H1 (cell line): Measurements from ENCODE around the gene SLC22A23. TPM values are rescaled to one million over a fixed set of nuclear protein-coding genes. Genes with fewer than 3 reads are reported as not detected.

Experiments used
- CTCF ChIA-PET: fragments of 300-600 bp; sonication (Branson Sonifier 250); formaldehyde crosslinking; loops from one replicate; lab custom pipeline; 2021; ENCODE audit not compliant: partially characterized antibody; lab: Charles Lee
- POLR2A ChIA-PET: fragments of 300-600 bp; sonication (Branson Sonifier 250); formaldehyde crosslinking; loops from one replicate; lab custom pipeline; 2021; ENCODE audit warnings: inconsistent platforms; ENCODE audit not compliant: partially characterized antibody; lab: Charles Lee
- DNase-seq, 2 experiments: peaks; one replicate each; pipeline versions ENCODE4 v3.0.0 to v3.0.0-alpha.2; 2010 to 2022; ENCODE audit warnings: low spot score in 2 of 2, low read depth in 1 of 2, mixed read lengths in 1 of 2
- FAIRE-seq: peaks from 2 replicates; lab custom pipeline; 2011; peaks lifted over from hg19 to GRCh38; lab: Jason Lieb, UNC
- H2AFZ ChIP-seq: 2 replicates; pipeline ENCODE4 v1.8.1; 2012; ENCODE audit warnings: low read length, inconsistent platforms
- H2AK5ac ChIP-seq: 2 replicates; pipeline ENCODE4 v1.6.1; 2013; ENCODE audit warnings: low read depth, low read length
- H2BK120ac ChIP-seq: replicated peaks from 2 replicates; pipeline ENCODE3; 2013; ENCODE audit warnings: low read depth, low read length, inconsistent platforms
- H2BK12ac ChIP-seq: 2 replicates; pipeline ENCODE4 v1.6.1; 2013; ENCODE audit warnings: low read depth, low read length
- H2BK15ac ChIP-seq: 2 replicates; pipeline ENCODE4 v1.6.1; 2013; ENCODE audit warnings: low read length
- H2BK20ac ChIP-seq: 2 replicates; pipeline ENCODE4 v1.6.1; 2013; ENCODE audit warnings: low read length
- H2BK5ac ChIP-seq: 2 replicates; pipeline ENCODE4 v1.6.1; 2013; ENCODE audit warnings: low read depth, low read length
- H3K14ac ChIP-seq: 2 replicates; pipeline ENCODE4 v1.6.1; 2013; ENCODE audit warnings: inconsistent platforms; ENCODE audit not compliant: insufficient read length
- H3K18ac ChIP-seq: 2 replicates; pipeline ENCODE4 v1.6.1; 2013; ENCODE audit warnings: low read length; ENCODE audit errors: extremely low read depth
- H3K23ac ChIP-seq: 2 replicates; pipeline ENCODE4 v1.6.1; 2013; ENCODE audit warnings: inconsistent platforms; ENCODE audit not compliant: insufficient read length
- H3K23me2 ChIP-seq: 2 replicates; pipeline ENCODE4 v1.6.1; 2013; ENCODE audit warnings: low read depth, low read length
- H3K27ac ChIP-seq: 2 replicates; pipeline ENCODE4 v1.6.1; 2011; ENCODE audit warnings: low read depth, low read length, inconsistent platforms
- H3K27me3 ChIP-seq, 4 experiments: replicated peaks in 1 of 4; 1 replicate in 1 of 4; 2 replicates in 3 of 4; pipeline versions ENCODE4 v1.6.1 to v1.8.1; 2011 to 2013; ENCODE audit warnings: low read length in 3 of 4, mild to moderate bottlenecking in 3 of 4, inconsistent platforms in 2 of 4, mixed read lengths in 2 of 4, moderate library complexity in 1 of 4; ENCODE audit not compliant: control insufficient read depth in 3 of 4, insufficient read depth in 3 of 4; ENCODE audit errors: extremely low read depth in 1 of 4
- H3K36me3 ChIP-seq, 4 experiments: 2 replicates each; pipeline versions ENCODE4 v1.6.1 to v1.8.1; 2011 to 2013; ENCODE audit warnings: mild to moderate bottlenecking in 4 of 4, low read length in 3 of 4, moderate library complexity in 2 of 4, control low read depth in 1 of 4, inconsistent platforms in 1 of 4; ENCODE audit not compliant: insufficient read depth in 4 of 4, control insufficient read depth in 2 of 4
- H3K4ac ChIP-seq: replicated peaks from 2 replicates; pipeline ENCODE3; 2013; ENCODE audit warnings: low read length, low read depth, mixed read lengths, inconsistent platforms; ENCODE audit not compliant: insufficient read length
- H3K4me1 ChIP-seq, 4 experiments: replicated peaks in 1 of 4; 1 replicate in 1 of 4; 2 replicates in 3 of 4; pipeline versions ENCODE4 v1.6.1 to v1.8.1; 2011 to 2013; ENCODE audit warnings: low read length in 3 of 4, inconsistent platforms in 2 of 4, mixed read lengths in 1 of 4; ENCODE audit not compliant: insufficient read depth in 4 of 4, control insufficient read depth in 3 of 4
- H3K4me2 ChIP-seq, 2 experiments: 2 replicates each; pipeline versions ENCODE4 v1.6.1 to v1.8.1; 2011 to 2013; ENCODE audit warnings: low read depth in 2 of 2, low read length in 2 of 2, control low read depth in 1 of 2, inconsistent platforms in 1 of 2, mild to moderate bottlenecking in 1 of 2; ENCODE audit not compliant: insufficient read depth in 1 of 2
- H3K4me3 ChIP-seq, 4 experiments: fragments of 200-600, 300-600 bp in 1 of 4; sonication (generic), shearing (Covaris generic), sonication (Bioruptor Twin) in 1 of 4; 2 replicates each; pipeline versions ENCODE4 v1.5.1 to v1.8.1; 2011 to 2016; ENCODE audit warnings: low read length in 4 of 4, low read depth in 3 of 4, control low read depth in 2 of 4, inconsistent platforms in 2 of 4, mild to moderate bottlenecking in 2 of 4, mixed read lengths in 1 of 4, moderate library complexity in 1 of 4; ENCODE audit not compliant: insufficient read depth in 2 of 4; ENCODE audit errors: extremely low read depth in 1 of 4
- H3K56ac ChIP-seq: replicated peaks from 2 replicates; pipeline ENCODE3; 2013; ENCODE audit warnings: low read depth, mild to moderate bottlenecking, mixed read lengths, low read length, inconsistent platforms; ENCODE audit not compliant: insufficient read length
- H3K79me1 ChIP-seq: 2 replicates; pipeline ENCODE4 v1.6.1; 2013; ENCODE audit warnings: low read depth, low read length, control low read depth
- H3K79me2 ChIP-seq, 2 experiments: 2 replicates each; pipeline versions ENCODE4 v1.6.1 to v1.8.1; 2012 to 2013; ENCODE audit warnings: low read length in 2 of 2, mild to moderate bottlenecking in 2 of 2, inconsistent platforms in 1 of 2; ENCODE audit not compliant: insufficient read depth in 2 of 2, control insufficient read depth in 1 of 2
- H3K9ac ChIP-seq, 4 experiments: replicated peaks in 1 of 4; 1 replicate in 1 of 4; 2 replicates in 3 of 4; pipeline versions ENCODE4 v1.6.1 to v1.8.1; 2011 to 2013; ENCODE audit warnings: low read depth in 3 of 4, low read length in 3 of 4, control low read depth in 2 of 4, mild to moderate bottlenecking in 2 of 4, moderate library complexity in 2 of 4, inconsistent platforms in 1 of 4; ENCODE audit errors: extremely low read depth in 1 of 4
- H3K9me3 ChIP-seq, 2 experiments: 2 replicates each; pipeline versions ENCODE4 v1.6.1 to v1.8.1; 2012 to 2013; ENCODE audit warnings: mild to moderate bottlenecking in 2 of 2, moderate library complexity in 2 of 2, control low read depth in 1 of 2, inconsistent platforms in 1 of 2, low read depth in 1 of 2, low read length in 1 of 2, mixed read lengths in 1 of 2; ENCODE audit not compliant: insufficient read depth in 2 of 2
- H4K20me1 ChIP-seq, 2 experiments: replicated peaks in 1 of 2; 2 replicates each; pipeline versions ENCODE3 to v1.8.1; 2011 to 2013; ENCODE audit warnings: inconsistent platforms in 2 of 2, low read length in 2 of 2, mild to moderate bottlenecking in 1 of 2; ENCODE audit not compliant: insufficient read depth in 2 of 2, control insufficient read depth in 1 of 2
- H4K5ac ChIP-seq: 2 replicates; pipeline ENCODE4 v1.6.1; 2013; ENCODE audit warnings: low read length, low read depth, mixed read lengths, inconsistent platforms; ENCODE audit not compliant: insufficient read length
- H4K8ac ChIP-seq: 2 replicates; pipeline ENCODE4 v1.8.0; 2013; ENCODE audit warnings: mild to moderate bottlenecking, moderate library complexity, low read length, inconsistent platforms; ENCODE audit not compliant: insufficient read depth; ENCODE audit errors: extremely low read depth
- H4K91ac ChIP-seq: replicated peaks from 2 replicates; pipeline ENCODE3; 2013; ENCODE audit warnings: low read length, mixed read lengths, inconsistent platforms; ENCODE audit not compliant: insufficient read length
- BACH1 ChIP-seq: IDR thresholded peaks from 2 replicates; pipeline ENCODE4 v1.6.1; 2012; ENCODE audit warnings: low read length, improper control_type of control experiment
- BRCA1 ChIP-seq: IDR thresholded peaks from 2 replicates; pipeline ENCODE4 v1.6.1; 2012; ENCODE audit warnings: low read depth, low read length, improper control_type of control experiment
- HDAC6 ChIP-seq: IDR thresholded peaks from one replicate; pipeline ENCODE4 v1.7.1; 2012; ENCODE audit warnings: low read depth, mild to moderate bottlenecking, inconsistent platforms, low read length, moderate library complexity
- SIN3A ChIP-seq, 2 experiments: IDR thresholded peaks in 1 of 2; conservative IDR thresholded peaks in 1 of 2; 2 replicates each; pipeline ENCODE4 v1.6.1; 2011 to 2012; ENCODE audit warnings: low read length in 2 of 2, improper control_type of control experiment in 1 of 2, low read depth in 1 of 2, mild to moderate bottlenecking in 1 of 2
- YY1 ChIP-seq: IDR thresholded peaks from 2 replicates; pipeline ENCODE4 v1.6.1; 2011; ENCODE audit warnings: low read depth, mild to moderate bottlenecking, low read length
- WGBS, 2 experiments: shearing (Covaris generic) in 1 of 2; methylation state at CpG; one replicate each; pipeline versions ENCODE4 v1.1.6 to v1.1.7; 2013 to 2015; ENCODE audit warnings: low lambda C conversion rate in 2 of 2, mixed read lengths in 2 of 2, inconsistent platforms in 1 of 2, low coverage in 1 of 2, missing lambda C conversion rate in 1 of 2; ENCODE audit not compliant: insufficient replicate concordance in 2 of 2, insufficient coverage in 1 of 2, insufficient read length in 1 of 2; ENCODE audit errors: extremely low coverage in 1 of 2, missing lambda C conversion rate in 1 of 2; 5-methylcytosine and 5-hydroxymethylcytosine counted together
- polyA plus RNA-seq, 7 experiments: library from polyadenylated mRNA; depleted of rRNA in 3 of 7; stranded (reverse) in 5 of 7; unstranded in 2 of 7; fragments of >200 nt in 5 of 7; fragments of 200-250 nt in 2 of 7; gene quantifications; 1 replicate in 5 of 7; 2 replicates in 1 of 7; 4 replicates in 1 of 7; pipeline versions ENCODE4 v1.2.1 to v1.2.3, GENCODE V29; 2011 to 2013; ENCODE audit warnings: missing spikeins in 2 of 7, mixed read lengths in 2 of 7
- total RNA-seq: library from RNA; stranded (reverse); fragmentation: NEBNext Ultra II Directional; extraction: Animal tissue kit (Norgen Biotek cat#: 25700); gene quantifications from 2 replicates; pipeline ENCODE4 v1.2.1, GENCODE V29; 2021

Gene SLC22A23
- total and polyA plus RNA-seq, 2 of the 8 experiments (the other 6 are each of a cell fraction or from before 2014, with no cell fraction given): 9.9 to 38.4 TPM

DNA sequence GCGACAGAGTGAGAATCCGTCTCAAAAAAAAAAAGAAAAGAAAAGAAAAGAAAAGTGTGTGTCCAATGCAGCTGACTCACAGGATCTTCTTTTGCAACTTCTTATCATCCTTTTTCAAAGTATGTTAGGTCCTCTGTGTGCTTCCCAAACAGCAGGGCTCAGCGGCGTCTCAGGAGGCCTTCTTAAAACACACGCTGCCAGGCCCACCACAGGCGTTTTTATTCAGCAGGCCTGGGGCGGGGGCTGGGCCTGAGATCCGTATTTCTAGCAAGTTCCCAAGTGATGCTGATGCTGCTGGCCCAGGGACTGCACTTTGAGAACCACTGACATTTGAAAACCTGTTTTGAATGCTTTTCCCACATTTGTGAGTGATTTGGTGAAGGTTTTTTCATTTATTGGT lies 141.0 kb downstream of the SLC22A23 start:
- DNase-seq: no peak
- Histone ChIP-seq H3K9ac (no peak overlapping the region), H2AFZ (no peak overlapping the region), H2BK20ac (no peak overlapping the region), H3K23me2 (no peaks in the 10 kb centered on the region), H3K23ac (no peak overlapping the region), H3K79me2 (peaks cover 0 to 2% of the 10 kb centered on the region in 2 experiments; a peak in 1 of 4 replicates), H2AK5ac (no peak overlapping the region), H3K27me3 (no peaks in the 10 kb centered on the region), H4K91ac (no peak overlapping the region), H3K4me3 (no peak overlapping the region), H3K14ac (no peak overlapping the region), H3K9me3 (no peaks in the 10 kb centered on the region), H3K36me3 (no peaks in the 10 kb centered on the region), H3K4ac (no peak overlapping the region), H3K18ac (no peak overlapping the region), H2BK120ac (no peak overlapping the region), H4K8ac (no peak overlapping the region), H3K79me1 (peaks cover 4% of the 10 kb centered on the region; the same call in 1 of the 2 replicates), H2BK12ac (no peak overlapping the region), H3K4me2 (no peak overlapping the region), H3K27ac (no peak overlapping the region), H2BK5ac (no peak overlapping the region), H4K5ac (no peak overlapping the region), H4K20me1 (no peaks in the 10 kb centered on the region), H3K4me1 (peaks cover 0 to 5% (median 0%) of the 10 kb centered on the region in 4 experiments; a peak in 3 of 7 replicates), H2BK15ac (no peak overlapping the region), H3K56ac (no peak overlapping the region)
- 90% methylated on average over 8 of the region's 8 CpGs; no CpG with 5 or more reads in 1 of the 2 experiments for WGBS, 2 experiments
- FAIRE-seq: no peak
- POLR2A ChIA-PET: no interaction called here
- TF ChIP-seq YY1 (no peak), HDAC6 (no peak), BACH1 (no peak), BRCA1 (no peak), SIN3A (conservative IDR thresholded peaks at IDR 0.05 in 1 of 2, IDR thresholded peaks at IDR 0.05 in 1 of 2; ENCODE audit: low read depth in 1 of 2, low read length in 2 of 2) (no peak)
- CTCF ChIA-PET: interaction anchor here (0.9 to 2.3 kb wide), 5 partner anchors 14 to 417 kb away, joined by 3 to 7 read pairs (median 7); no protein-coding TSS in a partner anchor
